NCI-H2227 treated with DMSO at 0.1 percent for 48 hours (cell line): ENCODE data around the gene OR13J1.
A peak's percentile ranks its signal among the peaks of the same experiment; 100 is the strongest.
"Not testable (repeated sequence)": the region's sequence is repeated elsewhere in the genome, so short reads cannot be mapped to it uniquely, and the experiment has no call there.

Experiments
- DNase-seq: peaks from one replicate; lab custom pipeline; 2025; lab: John Stamatoyannopoulos, UW

Gene OR13J1

DNA sequence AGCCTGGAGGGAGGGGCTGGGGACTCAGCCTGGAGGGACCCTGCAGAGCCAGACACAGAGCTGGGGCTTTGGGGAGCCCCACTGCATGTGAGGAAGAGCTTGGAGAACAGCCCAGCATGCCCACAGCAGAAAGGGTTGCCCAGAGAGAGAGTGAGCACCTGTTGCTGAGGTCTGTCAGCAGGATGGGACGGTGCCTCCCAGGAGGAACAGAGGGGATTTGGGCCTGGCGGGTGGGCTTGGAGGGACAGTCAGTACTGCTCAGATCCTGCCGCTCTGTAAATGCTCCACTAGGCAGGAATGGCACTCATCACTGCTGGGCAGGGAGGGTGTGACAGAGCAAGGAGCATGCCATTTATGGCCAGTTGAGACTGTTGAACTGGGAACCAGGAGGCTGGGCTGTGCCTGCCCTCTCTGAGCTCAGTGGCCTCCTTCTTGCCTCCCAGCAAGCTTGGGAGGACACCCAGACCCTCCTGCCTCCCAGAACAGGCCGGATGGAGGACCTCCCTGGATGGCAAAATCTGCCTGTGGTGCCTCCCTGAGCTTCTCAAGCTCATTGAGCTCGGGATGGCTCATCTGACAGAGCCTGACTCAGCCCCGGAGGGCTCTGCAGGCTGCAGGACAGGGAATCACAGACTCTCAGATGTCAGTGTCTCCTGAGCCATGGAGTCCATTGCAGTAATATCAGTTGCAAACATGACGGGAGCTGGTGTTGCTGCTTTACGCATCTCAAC is 35.0 kb upstream of the OR13J1 start:
- DNase-seq, result no peak

DNA sequence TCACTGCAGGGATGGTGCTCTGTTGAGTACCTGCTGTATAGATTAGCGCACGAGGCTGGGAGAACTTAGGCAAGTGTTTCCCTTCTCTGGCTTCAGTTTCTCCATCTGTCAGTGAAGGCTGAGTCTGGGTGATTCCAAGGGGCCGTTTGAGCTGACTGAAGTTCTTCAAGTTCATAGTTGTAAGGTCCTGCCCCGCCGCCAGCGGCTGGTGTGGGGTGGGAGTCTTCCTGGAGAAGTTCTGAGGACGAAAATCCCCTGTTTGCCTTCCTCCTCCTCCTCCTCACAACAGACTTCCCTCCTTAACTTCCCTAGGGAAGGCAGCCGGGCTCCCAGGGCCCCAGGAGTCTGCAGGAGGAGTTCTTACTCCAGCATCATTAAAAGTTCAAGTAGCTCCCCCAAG is 34.1 kb upstream of the OR13J1 start:
- DNase-seq, result no peak

DNA sequence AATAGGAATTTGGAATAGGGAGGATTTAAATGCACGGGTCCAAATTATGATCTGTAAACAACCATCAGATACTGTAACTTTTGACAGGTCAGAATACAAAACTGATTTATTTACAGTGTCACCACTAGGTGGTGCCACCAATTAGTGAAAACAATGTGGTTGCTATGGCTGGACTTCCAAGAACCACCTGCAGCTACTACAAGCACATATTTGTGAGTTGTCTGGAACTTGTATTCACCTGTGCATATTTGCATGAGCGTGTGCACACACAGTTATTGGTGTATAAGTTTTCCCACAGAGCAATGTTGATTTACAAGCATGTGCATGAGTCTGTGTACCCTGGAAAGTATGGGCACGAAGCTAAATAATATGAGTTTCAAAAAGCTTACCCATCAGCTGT is 32.8 kb upstream of the OR13J1 start:
- DNase-seq, result peak; percentile 16

DNA sequence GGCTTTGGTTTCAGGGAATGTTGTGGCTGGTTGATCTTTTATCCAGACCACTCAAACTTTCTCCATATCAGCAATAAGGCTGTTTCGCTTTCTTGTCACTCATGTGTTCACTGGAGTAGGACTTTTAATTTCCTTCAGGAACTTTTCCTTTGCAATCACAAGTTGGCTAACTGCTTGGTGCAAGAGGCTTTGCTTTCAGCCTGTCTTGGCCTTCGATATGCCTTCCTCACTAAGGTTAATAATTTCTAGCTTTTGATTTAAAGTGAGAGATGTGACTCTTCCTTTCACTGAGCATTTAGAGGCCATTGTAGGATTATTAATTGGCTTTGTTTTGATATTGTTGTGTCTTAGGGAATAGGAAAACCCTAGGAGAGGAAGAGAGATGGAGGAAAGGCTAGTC is 28.8 kb upstream of the OR13J1 start:
- DNase-seq, result no peak

DNA sequence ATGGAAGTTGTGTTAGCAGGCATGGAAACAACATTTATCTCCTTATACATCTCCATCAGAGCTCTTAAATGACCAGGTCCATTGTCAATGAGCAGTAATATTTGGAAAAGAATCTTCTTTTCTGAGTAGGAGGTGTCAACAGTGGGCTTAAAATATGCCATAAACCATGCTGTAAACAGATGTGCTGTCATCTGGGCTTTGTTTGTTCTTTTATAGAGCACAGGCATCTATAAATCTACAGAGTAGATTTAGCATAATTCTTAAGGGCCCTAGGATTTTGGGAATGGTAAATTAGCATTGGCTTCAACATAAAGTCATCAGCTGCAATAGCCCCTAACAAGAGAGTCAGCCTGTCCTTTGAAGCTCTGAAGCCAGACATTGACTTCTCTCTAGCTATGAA is 28.1 kb upstream of the OR13J1 start:
- DNase-seq, result no peak

DNA sequence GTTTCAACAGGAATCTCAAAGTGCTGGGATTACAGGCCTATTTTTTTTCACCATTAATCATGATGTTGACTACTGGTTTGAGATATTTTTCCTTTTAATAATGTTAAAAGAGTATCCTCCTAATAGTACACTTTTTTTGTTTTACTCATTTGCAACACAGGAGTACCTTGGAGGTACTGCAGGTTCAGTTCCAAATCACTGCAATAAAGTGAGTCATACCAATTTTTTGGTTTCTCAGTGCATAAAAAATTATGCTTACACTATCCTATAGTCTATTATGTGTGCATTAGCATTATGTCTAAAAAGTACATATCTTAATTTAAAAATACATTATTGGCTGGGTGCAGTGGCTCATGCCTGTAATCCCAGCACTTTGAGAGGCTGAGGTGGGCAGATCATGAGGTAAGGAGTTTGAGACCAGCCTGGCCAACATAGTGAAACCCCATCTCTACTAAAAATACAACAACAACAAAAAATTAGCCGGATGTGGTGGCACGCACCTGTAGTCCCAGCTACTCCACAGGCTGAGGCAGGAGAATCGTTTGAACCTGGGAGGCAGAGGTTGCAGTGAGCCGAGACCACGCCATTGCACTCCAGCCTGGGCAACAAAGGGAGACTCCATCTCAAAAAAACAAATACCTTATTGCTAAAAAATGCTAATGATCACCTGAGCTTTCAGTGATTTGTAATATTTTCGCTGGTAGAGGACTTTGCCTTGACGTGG is 27.3 kb upstream of the OR13J1 start:
- DNase-seq, result not testable (repeated sequence)

DNA sequence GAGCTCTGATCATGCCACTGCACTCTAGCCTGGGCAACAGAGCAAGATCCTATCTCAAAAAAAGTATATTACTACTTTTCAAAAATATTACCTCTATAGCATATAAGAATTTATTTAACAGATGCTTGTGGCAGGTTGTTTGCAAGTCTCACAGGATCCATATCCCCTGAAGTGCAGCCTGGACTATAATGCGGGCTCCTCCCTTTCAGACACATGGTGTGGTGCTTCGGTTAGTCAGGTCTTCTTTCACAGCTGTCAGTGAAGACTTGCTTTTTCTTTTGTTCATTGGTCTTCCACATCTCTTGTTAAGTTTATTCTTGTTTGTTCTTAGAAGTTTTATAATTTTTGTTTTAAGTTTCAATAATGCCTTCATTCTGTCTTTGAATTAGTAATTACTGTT is 26.4 kb upstream of the OR13J1 start:
- no peak for DNase-seq

DNA sequence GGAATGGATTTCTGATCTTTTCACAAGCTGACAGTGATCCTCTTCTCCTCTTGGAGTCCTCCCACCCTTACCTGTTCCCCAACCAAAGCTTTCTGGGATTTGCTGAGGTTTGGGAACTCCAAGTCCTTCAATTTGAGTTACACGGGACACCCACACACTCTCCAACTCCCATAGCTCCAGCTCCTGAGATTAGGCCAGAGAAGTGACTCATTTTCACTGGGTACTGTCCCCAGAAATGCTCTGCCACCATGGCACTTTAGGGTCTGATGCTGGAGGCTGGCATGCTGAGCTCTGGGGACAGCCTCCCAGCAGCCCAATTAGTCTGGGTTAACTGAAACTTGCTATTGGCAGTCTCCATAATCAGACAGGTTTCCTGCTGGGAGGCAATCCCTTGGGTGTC is 21.9 kb upstream of the OR13J1 start:
- no peak for DNase-seq

DNA sequence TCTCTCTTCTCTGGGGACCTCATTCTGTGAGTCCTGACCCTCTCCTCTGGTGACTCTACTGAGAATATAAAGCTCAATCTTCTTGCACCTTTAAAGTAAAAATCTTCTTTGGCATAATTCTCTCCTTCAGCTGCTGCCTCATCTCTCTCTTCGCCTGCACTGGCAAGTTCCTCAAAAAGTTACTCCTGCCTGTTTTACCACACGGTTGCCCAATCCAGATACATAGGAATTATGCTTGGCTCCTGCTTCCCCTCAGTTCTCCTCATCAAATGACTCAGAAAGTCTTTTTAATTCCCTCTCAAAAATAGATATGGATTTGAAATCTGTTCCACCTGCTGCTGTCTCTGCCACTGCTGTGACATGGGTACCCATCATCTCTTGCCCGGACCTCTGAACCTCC is 21.4 kb upstream of the OR13J1 start:
- DNase-seq, result no peak

DNA sequence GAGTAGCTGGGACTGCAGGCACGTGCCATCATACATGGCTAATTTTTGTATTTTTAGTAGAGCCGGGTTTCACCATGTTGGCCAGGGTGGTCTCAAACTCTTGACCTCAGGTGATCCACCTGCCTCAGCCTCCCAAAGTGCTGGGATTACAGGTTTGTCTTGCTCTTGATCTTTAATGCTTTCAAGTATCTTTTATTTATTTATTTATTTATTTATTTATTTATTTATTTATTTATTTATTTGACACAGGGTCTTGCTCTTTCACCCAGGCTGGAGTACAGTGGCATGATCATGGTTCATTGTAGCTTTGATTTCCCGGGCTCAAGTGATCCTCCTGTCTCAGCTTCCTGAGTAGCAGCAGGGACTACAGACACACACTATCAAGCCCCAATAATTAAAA is 14.7 kb upstream of the OR13J1 start:
- DNase-seq, result not testable (repeated sequence)

DNA sequence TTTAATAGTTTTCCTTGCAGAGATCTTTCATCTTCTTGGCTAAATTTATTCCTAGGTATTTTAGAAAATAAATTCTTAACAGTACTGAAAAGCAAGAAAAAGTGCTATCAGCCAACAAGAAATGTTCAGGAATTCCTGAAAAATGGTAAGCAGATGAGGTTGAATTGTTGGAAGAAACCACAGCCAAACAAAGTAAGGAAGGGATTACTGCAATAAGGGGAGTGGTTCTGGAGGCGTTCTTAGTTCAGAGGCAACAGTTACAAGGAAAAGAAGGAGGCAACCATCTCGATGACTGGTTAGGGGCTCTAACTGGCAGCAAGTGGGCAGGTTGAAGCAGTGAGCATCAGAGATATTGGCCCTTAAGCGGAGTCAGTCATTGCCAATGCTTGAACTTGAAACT is 12.8 kb upstream of the OR13J1 start:
- DNase-seq, result no peak

DNA sequence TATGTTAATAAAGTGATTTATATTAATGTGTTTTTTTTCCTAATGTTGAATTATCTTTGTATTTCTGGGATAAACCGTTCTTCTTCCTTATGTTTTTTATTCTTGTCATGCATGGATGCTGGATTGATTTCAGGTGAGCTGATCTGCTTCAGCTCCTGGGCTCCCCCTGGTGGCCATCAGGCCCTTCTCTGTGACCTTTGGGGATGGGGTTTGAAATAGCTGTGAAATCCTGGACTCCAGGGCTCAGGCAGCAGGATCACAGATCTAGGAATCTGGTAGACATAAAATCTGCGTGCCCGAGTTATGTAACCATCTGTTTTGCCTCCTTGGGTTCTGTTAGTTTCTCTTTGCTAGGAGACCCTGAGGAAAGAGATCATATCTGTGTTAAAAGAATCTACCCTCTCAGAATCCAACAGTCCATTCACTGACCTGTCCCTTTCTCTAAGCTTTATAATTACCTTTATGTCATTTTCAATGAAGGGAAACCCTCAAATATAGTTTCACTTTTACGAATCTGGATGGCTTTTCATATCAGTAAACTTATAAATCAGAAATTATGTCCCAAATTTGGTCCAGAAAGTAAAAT is 12.2 kb upstream of the OR13J1 start:
- DNase-seq, result peak; percentile 58

DNA sequence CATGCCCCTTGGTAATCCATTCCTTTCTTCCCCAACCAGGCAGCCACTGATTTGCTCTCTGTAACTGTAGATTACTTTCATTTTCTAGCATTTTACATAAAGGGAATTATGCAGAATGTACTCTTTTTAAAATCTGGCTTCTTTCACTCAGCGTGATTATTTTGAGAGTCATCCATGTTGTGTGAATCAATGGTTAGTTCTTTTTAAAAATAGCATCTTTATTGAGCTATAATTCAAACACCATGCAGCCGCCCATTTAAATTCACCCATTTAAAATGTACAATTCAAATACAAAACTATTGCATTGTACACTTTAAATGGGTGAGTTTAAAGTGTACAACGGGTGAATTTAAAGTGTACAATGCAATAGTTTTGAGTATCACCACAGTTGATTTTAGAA is 2.3 kb upstream of the OR13J1 start:
- no peak for DNase-seq

DNA sequence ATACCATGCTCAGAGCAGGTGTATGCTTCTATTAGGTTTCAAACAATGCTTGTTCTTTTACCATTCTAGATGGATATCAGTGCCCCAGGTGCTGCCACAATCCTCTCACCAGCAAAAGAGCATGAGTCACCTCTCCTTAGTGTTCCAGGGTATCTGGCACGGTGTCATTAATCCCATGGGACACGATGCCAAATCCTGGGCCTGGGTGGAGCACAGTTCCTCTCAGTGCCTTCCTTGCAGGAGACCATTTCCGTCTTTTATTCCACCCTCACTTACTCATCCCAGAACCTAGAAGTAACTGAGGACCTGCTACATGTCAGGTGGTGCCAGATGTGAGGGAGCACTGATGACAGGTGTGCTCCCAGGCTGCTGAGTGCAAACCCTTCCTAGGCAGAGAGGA is 1.3 kb upstream of the OR13J1 start:
- no peak for DNase-seq

DNA sequence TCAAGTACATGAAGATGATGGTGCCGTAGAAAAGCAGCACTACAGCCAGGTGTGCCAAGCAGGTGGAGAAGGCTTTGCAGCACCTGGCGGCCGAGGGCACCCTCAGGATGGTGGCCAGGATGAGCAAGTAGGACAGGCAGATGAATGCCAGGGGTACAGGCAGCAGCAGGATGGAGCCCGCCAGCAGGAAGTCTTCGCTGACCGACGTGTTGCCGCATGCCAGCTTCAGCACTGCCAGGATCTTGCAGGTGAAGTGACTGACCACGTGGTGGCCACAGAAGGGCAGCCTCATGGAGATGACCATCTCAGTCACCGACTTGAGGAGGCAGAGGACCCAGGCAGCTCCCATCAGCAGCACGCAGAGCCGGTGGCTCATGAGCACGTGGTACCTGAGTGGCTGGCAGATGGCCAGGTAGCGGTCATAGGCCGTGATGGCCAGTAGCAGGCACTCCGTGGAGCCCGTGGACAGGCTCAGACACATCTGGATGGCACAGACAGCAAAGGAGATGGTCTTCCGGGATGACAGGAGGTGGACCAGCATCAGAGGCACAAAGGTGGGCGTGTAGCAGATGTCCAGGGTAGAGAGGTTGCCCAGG is 482 bp downstream of the OR13J1 start:
- DNase-seq, result no peak

DNA sequence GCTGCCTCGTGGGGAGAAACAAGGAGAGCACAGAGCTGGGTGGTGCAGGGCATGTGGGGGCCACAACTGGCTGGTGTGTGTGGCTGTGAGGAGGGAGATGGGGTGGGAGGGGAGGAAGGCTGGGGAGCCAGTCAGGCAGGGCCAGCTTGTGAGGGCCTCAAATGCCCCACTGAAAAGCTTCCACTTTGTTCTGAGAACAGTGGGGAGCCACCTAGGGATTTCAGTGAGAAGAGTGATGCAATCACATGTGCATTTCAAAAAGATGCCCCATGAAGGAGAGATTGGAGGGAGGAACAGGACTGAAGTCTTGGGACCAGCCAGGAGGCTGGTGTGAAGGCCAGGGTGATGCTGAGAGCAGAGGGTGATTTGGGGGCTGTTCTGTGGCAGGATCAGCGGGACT is 1.3 kb downstream of the OR13J1 start:
- no peak for DNase-seq

DNA sequence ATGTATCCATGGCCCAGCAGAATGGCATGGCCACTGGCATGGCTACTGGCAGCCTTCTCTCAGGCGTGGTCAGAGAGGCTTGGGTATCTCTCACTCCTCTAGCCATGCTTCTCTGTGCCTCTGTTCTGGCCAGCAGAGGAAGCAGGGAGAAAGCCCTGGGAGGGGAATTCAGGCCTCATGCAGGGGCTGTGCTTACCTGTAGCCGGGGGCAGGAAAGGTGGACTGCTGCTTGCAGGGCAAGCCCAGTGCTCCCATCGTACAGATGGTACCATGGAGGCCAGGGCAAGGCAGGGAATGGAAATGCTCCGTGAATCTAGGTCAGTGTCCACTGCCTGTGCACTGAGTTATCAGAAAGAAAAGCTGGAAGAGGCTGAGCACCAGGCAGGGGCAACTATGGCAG is 2.7 kb downstream of the OR13J1 start:
- no peak for DNase-seq

DNA sequence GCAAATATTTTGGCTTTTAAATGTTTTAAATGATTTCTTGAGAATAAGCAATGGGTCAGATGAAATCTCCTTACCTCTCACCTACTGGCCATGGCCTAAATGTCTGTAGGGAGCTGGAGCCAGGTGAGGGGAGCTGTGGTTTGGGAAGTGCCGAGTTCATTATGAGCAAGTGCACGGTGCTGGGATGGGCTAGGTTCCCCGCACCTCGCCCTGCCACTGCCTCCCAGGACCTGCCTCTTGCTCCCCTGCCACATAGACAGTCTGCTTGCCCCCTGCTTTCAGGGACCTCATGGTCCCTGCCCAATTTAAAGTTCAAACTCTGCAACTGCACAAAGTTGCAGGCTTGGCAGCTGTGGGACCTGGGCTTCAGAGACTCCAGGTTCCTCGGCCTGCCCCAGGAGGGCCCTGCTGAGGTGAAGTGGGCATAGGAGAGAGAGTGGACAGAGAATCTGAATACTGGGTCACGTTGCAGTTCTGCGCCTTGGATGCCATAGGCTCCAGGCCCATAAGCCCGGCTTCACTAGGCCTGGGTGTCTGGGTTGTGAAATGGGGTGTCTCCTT is 5.4 kb downstream of the OR13J1 start:
- DNase-seq, result no peak

DNA sequence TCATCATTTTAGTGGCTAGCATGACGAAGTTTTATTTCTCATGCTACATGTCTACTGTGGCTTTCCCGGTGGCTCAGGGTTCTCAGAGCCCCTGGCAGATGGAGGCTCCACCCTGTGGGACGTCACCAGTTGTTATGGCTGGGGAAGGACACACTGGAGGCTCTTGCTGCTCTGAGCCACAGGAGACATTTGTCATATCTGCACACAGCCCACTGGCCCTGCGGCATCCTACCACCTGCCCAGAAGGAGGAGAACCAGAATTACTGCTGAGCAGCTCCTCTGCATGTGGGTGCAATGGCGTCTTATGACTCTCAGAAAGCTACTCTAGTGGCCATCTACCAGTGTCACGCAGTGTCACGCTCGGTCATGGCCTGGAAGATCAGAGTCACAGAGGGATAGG is 6.6 kb downstream of the OR13J1 start:
- no peak for DNase-seq

DNA sequence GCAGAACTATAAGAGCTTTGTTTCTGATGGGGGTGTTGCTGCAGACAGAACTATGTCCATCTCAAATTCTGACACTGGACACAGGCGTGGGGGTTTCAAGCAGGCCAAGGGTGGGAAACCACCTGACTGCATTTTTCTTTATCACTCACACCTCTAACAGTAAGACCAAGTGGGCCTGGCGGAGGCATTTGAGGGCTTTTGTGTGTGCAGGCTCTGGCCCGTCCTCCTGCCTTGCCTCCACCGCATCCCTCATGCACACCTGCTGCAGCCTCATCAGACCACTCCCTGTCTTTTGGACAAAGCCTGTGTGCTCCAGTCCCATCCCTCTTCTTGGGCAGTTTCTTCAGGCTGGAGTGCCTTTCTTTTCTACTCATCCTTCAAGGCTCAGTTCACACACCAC is 7.9 kb downstream of the OR13J1 start:
- no peak for DNase-seq

DNA sequence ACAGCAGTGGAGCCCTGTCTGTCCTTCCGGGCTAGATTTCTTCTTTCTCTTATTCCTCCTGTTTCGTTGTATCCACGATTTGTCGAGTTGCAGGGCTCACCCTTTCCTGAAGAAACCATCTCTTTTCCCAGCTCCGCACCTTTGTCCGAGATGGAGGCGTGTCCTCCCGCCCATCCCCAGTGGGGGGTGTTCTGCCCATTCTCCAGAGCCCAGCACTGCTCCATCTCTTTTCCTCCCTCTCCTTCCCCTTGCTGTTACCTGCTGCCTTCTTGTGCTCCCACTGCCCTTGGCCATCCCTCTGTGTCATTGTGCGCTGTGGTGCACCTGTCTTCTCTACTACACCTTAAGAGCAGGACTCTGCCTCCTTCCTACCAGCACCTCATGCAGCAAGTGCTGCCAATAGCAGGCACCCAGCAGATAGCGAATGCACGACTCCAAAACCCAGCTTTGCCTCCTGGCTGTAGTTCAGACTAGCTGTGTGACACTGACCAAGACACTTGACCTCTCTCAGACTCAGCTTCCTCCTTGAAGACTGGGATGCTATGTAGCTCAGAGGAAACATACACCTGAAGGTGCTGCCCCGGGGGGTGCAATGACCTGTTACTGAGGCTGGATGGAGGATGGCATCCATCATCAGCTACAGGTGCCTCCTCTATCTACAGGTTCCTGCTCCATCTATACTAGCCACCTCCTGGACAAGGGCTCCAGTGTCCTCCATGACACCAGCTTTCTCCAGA is 8.9 kb downstream of the OR13J1 start:
- DNase-seq, result no peak

DNA sequence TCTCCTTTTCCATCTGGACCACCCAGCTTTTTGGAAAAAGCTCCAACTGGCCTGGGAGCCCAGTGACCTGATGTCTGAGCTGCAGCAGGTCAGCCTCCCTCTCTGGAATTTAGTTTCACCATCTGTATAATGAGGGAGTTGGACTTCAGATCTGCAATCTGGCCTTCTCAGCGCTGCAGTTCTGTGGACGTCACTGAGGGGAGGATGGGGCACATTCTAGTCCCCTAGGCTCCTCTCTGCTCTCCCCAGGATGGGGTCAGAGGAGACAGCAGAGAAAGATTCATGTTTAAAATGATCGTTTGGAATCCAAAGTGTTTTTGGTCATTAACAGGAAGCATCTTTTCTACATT is 10.2 kb downstream of the OR13J1 start:
- DNase-seq, result no peak
